Loucy (cell line): Measurements from ENCODE around the gene ADGRL3.

Experiments
- CTCF ChIP-seq: fragments of 200-600 bp; sonication (generic); conservative IDR thresholded peaks from 2 replicates; pipeline ENCODE4 v1.5.1; 2014; ENCODE audit warnings: mild to moderate bottlenecking, antibody characterized with exemption, low read length
- EZH2phosphoT487 ChIP-seq: fragments of 200-600 bp; IDR thresholded peaks from 2 replicates; pipeline ENCODE4 v1.6.1; 2018; ENCODE audit warnings: antibody characterized with exemption, mild to moderate bottlenecking, moderate library complexity, borderline replicate concordance

- TF ChIP-seq CTCF, result no peak
- TF ChIP-seq EZH2phosphoT487, result no peak
These were observed 750.5 kb downstream of the ADGRL3 start for GRCh38 chr4:61950625-61951024.
